Mucosa of rectum (tissue), 2 donors: Measurements from ENCODE around the gene MNAT1.

Source experiments
- H3K27ac ChIP-seq, 2 donors: one replicate each; pipeline ENCODE4 v1.7.0; 2013; ENCODE audit warnings: inconsistent platforms in 2 of 2, low read depth in 2 of 2, low read length in 2 of 2
- H3K27me3 ChIP-seq, 2 donors: one replicate each; pipeline ENCODE4 v1.7.0; 2013; ENCODE audit warnings: low read length in 2 of 2; ENCODE audit not compliant: control insufficient read depth in 2 of 2, insufficient read depth in 2 of 2
- H3K36me3 ChIP-seq, 2 donors: one replicate each; pipeline ENCODE4 v1.7.0; 2013; ENCODE audit warnings: low read length in 2 of 2; ENCODE audit not compliant: control insufficient read depth in 2 of 2, insufficient read depth in 2 of 2
- H3K4me1 ChIP-seq, 2 donors: one replicate each; pipeline ENCODE4 v1.7.0; 2013; ENCODE audit warnings: low read length in 2 of 2, mild to moderate bottlenecking in 1 of 2; ENCODE audit not compliant: control insufficient read depth in 2 of 2, insufficient read depth in 2 of 2
- H3K4me3 ChIP-seq, 2 donors: one replicate each; pipeline ENCODE4 v1.7.0; 2013; ENCODE audit warnings: low read length in 2 of 2
- H3K9ac ChIP-seq, 2 donors: one replicate each; pipeline ENCODE4 v1.7.0; 2013; ENCODE audit warnings: low read length in 2 of 2, low read depth in 1 of 2, mild to moderate bottlenecking in 1 of 2
- H3K9me3 ChIP-seq, 2 donors: one replicate each; pipeline ENCODE4 v1.7.0; 2013; ENCODE audit warnings: low read length in 2 of 2; ENCODE audit not compliant: control insufficient read depth in 2 of 2
- donor health status: healthy.
- donor health status: Normal muscosa, but diverticular disease.

Gene MNAT1

DNA sequence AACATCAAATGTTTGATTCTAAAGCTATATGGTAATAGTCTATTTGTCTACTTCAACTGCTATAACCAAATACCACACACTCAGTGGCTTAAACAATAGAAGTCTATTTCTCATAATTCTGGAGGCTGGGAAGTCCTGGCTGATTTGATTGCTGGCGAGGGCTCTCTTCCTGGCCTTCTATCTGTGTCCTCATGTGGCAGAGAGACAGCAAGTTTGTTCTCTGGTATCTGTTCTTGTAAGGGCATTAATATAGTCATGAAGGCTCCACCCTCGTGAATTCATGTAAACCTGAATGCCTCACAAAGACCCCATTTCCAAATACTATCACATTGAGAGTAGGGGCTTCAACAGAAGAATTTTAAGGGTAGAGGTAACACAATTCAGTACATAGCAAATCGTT, 212.2 kb downstream of the MNAT1 start:
- Histone ChIP-seq H3K36me3 (no peaks in the 10 kb centered on the region), H3K4me3 (no peak overlapping the region), H3K9ac (no peak overlapping the region), H3K9me3 (no peaks in the 10 kb centered on the region), H3K4me1 (no peaks in the 10 kb centered on the region), H3K27ac (no peak overlapping the region), H3K27me3 (no peaks in the 10 kb centered on the region)

GRCh38 chr14:60951776-60952435, 217.3 kb downstream of the MNAT1 start:
- no peak overlapping the region for H3K4me3 ChIP-seq
- H3K9me3 ChIP-seq, result peaks cover 0 to 4% of the 10 kb centered on the region in 2 donors
- no peaks in the 10 kb centered on the region for H3K27me3 ChIP-seq
- no peak overlapping the region for H3K27ac ChIP-seq
- H3K36me3 ChIP-seq, result no peaks in the 10 kb centered on the region
- no peak overlapping the region for H3K9ac ChIP-seq
- H3K4me1 ChIP-seq, result no peaks in the 10 kb centered on the region

DNA sequence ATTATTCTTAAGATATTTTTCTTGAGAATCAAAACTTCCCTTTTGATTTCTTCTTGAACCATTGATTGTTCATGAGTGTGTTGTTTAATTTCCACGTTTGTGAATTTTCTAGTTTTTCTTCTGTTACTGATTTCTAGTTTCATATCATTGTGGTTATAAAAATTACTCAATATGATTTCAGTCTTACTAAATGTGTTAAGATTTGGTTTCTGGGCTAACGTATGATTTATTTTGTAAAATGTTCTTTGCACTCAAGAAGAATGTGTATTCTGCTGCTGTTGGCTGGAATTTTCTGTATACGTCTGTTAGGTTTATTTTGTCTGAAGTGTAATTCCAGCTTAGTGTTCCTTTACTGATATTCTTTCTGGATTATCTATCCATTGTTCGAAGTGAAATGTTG, 221.6 kb downstream of the MNAT1 start:
- H3K27me3 ChIP-seq, result no peaks in the 10 kb centered on the region

DNA sequence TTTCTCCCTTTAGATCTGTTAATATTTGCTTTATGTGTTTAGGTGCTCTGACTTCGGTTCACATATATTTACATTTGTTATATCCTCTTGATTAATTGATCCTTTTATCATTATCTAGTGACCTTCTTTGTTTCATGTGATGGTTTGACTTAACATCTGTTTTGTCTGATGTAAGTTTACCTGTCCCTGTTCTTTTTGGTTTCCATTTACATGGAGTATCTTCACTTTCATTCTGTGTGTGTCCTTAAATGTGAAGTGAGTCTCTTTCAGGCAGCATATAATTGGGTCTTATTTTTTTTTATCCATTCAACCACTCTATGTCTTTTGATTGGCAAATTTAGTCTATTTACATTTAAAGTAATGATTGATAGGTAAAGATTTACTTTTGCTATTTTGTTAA, 222.1 kb downstream of the MNAT1 start:
- Histone ChIP-seq H3K4me1 (no peaks in the 10 kb centered on the region), H3K36me3 (no peaks in the 10 kb centered on the region), H3K9me3 (peaks cover 7 to 10% of the 10 kb centered on the region in 2 donors), H3K27ac (no peak overlapping the region), H3K9ac (no peak overlapping the region), H3K27me3 (no peaks in the 10 kb centered on the region), H3K4me3 (no peak overlapping the region)

More for the DNA sequence above, 221.6 kb downstream of the MNAT1 start:
- H3K4me3 ChIP-seq, result no peak overlapping the region
- H3K36me3 ChIP-seq, result no peaks in the 10 kb centered on the region
- H3K4me1 ChIP-seq, result no peaks in the 10 kb centered on the region
- H3K27ac ChIP-seq, result no peak overlapping the region
- no peak overlapping the region for H3K9ac ChIP-seq
- peaks cover 7 to 10% of the 10 kb centered on the region in 2 donors for H3K9me3 ChIP-seq

DNA sequence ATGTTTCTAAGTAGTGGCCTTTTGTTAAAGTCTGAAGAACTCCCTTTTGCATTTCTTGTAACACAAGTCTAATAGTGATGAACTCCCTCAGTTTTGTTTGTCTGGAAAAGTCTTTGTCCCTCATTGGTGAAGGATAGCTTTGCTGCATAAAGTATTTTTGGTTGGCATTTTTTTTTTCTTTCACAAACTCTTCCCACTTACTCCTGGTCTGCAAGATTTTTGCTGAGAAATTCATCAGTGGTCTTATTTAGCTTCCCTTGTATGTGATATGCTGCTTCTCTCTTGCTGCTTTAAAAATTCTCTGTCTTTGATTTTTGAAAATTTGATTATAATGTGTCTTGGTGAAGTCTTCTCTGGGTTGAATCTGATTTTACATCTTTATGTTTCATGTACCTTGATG, 223.6 kb downstream of the MNAT1 start:
- Histone ChIP-seq H3K9ac (no peak overlapping the region), H3K4me1 (no peaks in the 10 kb centered on the region), H3K4me3 (no peak overlapping the region), H3K9me3 (peaks cover 7 to 10% of the 10 kb centered on the region in 2 donors), H3K36me3 (no peaks in the 10 kb centered on the region), H3K27me3 (no peaks in the 10 kb centered on the region), H3K27ac (no peak overlapping the region)

DNA sequence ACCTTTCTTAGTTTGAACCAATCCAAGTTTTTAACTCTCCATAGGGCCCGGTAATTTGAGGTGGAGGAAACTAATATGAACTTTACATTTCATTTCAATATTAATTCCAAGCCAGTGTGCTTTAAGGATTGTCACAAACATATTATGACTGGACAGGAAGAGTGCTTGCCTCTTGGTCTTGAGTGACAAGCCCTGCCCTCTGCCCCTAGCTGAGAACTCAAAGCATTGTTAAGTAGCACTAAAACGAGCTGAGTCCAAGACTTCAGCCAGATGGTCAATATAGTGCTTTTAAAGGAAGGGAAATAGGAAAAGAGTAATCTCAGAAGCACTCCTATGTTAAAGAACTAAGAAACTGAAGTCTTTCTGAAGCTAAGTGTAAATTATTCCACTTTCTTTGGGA, 229.2 kb downstream of the MNAT1 start:
- peaks cover 0 to 4% of the 10 kb centered on the region in 2 donors for H3K9me3 ChIP-seq
- H3K36me3 ChIP-seq, result no peaks in the 10 kb centered on the region
- H3K4me3 ChIP-seq, result no peak overlapping the region
- H3K27me3 ChIP-seq, result no peaks in the 10 kb centered on the region
- H3K27ac ChIP-seq, result no peak overlapping the region
- no peak overlapping the region for H3K9ac ChIP-seq
- H3K4me1 ChIP-seq, result no peaks in the 10 kb centered on the region

GRCh38 chr14:60964904-60965303, 230.3 kb downstream of the MNAT1 start:
- no peaks in the 10 kb centered on the region for H3K27me3 ChIP-seq
- no peaks in the 10 kb centered on the region for H3K36me3 ChIP-seq
- no peak overlapping the region for H3K9ac ChIP-seq
- H3K27ac ChIP-seq, result no peak overlapping the region
- H3K4me1 ChIP-seq, result no peaks in the 10 kb centered on the region
- H3K9me3 ChIP-seq, result no peaks in the 10 kb centered on the region
- H3K4me3 ChIP-seq, result no peak overlapping the region

DNA sequence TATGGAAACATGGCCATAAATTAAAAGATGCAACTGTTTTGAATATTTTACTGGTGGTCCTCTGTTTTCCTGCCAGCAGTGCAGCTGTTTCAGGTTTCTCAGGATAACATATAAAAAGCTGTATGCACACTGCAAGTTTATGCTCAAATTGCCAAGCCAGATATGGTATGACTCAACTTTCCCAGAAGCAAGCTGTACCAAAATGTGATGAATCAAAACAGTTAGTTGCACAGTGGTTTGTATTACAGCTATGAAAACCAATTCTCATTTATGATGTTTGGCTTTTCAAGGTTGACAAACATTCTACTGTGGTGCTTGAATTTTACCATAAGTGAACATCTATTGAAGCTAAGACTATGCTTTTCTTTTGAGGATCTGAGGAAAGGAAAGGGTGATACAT, 230.8 kb downstream of the MNAT1 start:
- Histone ChIP-seq H3K27ac (no peak overlapping the region), H3K4me1 (no peaks in the 10 kb centered on the region), H3K27me3 (no peaks in the 10 kb centered on the region), H3K4me3 (no peak overlapping the region), H3K9me3 (no peaks in the 10 kb centered on the region), H3K9ac (no peak overlapping the region), H3K36me3 (no peaks in the 10 kb centered on the region)

DNA sequence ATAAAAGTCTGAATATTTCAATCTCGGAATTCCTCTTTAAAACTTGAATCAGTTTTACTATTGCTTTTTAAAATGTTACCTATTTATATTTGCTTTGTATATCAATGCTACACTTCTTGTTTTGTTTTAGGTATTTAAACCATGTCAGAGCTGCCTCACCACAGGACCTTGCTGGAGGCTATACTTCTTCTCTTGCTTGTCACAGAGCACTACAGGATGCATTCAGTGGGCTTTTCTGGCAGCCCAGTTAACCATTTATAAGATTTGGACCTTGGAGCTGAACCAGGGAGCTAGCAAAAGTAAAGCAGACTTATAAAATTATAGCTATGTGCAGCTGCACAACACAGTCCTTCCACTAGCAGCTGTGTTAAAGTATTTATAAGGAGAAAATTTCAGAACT, 233.5 kb downstream of the MNAT1 start:
- Histone ChIP-seq H3K4me3 (no peak overlapping the region), H3K9ac (no peak overlapping the region), H3K27me3 (no peaks in the 10 kb centered on the region), H3K9me3 (no peaks in the 10 kb centered on the region), H3K4me1 (no peaks in the 10 kb centered on the region), H3K36me3 (no peaks in the 10 kb centered on the region), H3K27ac (no peak overlapping the region)

DNA sequence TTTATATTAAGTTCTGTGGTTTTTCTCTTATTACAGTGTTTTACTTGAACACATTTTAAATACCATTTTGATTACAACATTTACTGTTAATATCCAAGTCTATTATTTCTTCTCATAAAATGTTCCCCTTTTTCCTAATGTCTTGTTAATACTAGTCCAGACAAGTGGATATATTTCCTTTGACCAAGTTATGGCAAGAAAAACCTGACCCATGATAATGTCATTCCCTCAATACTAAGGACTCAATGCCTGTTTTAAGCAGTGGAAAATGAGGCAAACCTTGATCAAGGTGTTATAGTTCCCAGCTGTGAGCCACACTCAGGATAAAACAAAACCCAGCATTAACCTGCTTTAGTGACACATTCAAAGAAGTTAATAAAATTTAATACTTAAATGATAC, 234.1 kb downstream of the MNAT1 start:
- Histone ChIP-seq H3K9me3 (no peaks in the 10 kb centered on the region), H3K27me3 (no peaks in the 10 kb centered on the region)

GRCh38 chr14:60970146-60970545, 235.6 kb downstream of the MNAT1 start:
- Histone ChIP-seq H3K4me1 (no peaks in the 10 kb centered on the region), H3K9me3 (no peaks in the 10 kb centered on the region), H3K4me3 (no peak overlapping the region), H3K27me3 (no peaks in the 10 kb centered on the region), H3K36me3 (peaks cover 2 to 3% of the 10 kb centered on the region in 2 donors), H3K9ac (no peak overlapping the region), H3K27ac (no peak overlapping the region)

More for the DNA sequence above, 234.1 kb downstream of the MNAT1 start:
- Histone ChIP-seq H3K4me1 (no peaks in the 10 kb centered on the region), H3K4me3 (no peak overlapping the region), H3K27ac (no peak overlapping the region), H3K9ac (no peak overlapping the region), H3K36me3 (peaks cover 0 to 2% of the 10 kb centered on the region in 2 donors)
